IPS-NIHi7 (cell line): ENCODE results near the gene MYEOV.

Experiments
- DNase-seq: peaks from one replicate; pipeline ENCODE4 v3.0.0; 2012; ENCODE audit warnings: mixed read lengths; ENCODE audit errors: extremely low spot score

The MYEOV gene

DNA sequence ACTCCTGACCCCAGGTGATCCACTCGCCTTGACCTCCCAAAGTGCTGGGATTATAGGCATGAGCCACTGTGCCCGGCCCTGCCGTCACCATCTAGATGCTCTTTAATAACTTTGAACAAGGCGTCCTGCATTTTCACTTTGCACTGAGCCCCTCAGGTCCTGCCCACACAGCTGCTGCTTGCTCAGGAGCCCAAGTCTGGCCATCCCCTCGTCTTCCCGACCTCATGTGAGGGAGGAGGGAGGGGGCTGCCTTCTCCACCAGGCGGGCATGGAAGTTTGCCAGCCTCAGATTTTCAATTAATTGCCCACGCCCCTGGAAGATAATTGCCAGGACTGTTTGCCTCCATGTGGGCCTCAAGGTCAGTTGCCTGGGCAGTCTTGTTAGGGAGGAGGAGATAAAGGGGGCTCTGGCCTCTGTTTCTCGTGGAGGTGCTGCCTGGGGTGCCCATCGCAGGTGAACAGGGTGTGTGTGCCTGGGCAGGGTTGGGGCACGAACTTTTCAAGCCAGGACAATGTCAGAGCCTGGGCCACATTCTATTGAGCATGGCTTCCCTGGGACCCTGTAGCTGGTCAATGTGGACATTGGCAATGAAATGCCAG lies 27.9 kb upstream of the MYEOV start:
- no peak for DNase-seq

DNA sequence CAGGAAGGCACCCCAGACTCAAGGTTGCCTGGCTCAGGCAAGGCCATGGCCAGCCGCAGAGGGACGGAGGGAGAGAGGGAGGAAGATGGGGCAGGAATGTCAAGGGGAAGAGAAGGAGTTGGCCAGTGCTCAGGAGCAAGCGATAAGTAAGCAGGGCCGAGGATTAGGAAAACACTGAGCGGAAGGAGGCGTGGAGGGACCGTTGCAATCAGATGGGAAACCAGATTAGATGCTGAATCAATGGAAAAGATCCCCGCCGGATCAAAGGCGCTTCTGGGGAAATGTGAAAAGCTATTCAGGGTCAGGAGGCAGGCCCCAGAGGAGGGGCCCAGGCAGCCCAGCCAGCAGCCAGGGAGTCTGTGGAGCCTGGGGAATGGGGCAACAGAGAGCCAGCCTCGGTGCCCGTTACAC lies 26.6 kb upstream of the MYEOV start:
- no peak for DNase-seq

DNA sequence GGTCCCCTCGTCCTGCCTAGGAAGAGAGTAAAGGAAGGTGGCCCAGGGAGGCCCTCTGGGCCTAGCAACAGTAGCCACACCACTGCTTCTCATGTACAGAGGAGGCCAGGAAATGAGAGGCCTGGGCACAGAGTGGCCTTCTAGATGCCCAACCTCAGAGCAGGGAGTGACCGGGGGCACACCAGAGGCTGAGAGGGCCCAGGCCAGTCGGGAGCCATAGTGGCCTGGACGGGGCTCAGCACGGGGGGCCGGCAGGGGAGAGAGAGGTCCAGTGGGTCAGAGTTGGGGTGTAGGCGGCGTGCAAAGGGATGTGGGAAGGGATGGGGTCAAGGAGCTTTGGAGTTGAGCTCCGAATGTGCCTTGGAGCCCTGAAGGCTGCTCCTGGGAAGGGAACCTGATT lies 25.0 kb upstream of the MYEOV start:
- DNase-seq = no peak

DNA sequence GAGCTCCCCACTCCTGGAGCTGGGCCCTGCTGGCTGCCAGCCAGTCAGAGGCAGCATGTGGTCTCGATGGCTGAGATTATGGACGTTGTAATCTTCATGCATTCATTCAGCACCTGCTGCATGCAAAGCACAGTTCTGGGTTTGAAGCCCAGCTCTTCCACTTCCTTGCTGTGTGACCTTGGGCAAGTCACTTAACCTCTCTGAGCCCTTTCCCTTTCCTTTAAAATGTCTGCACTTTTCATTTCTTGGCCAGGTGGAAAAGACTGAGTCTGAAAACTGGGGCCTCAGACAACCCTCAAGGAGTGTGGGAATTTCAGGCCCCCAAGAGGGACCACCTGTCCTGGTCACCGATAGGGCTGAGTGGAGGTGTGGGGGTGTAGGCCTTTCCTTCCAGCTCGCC lies 24.6 kb upstream of the MYEOV start:
- no peak for DNase-seq

DNA sequence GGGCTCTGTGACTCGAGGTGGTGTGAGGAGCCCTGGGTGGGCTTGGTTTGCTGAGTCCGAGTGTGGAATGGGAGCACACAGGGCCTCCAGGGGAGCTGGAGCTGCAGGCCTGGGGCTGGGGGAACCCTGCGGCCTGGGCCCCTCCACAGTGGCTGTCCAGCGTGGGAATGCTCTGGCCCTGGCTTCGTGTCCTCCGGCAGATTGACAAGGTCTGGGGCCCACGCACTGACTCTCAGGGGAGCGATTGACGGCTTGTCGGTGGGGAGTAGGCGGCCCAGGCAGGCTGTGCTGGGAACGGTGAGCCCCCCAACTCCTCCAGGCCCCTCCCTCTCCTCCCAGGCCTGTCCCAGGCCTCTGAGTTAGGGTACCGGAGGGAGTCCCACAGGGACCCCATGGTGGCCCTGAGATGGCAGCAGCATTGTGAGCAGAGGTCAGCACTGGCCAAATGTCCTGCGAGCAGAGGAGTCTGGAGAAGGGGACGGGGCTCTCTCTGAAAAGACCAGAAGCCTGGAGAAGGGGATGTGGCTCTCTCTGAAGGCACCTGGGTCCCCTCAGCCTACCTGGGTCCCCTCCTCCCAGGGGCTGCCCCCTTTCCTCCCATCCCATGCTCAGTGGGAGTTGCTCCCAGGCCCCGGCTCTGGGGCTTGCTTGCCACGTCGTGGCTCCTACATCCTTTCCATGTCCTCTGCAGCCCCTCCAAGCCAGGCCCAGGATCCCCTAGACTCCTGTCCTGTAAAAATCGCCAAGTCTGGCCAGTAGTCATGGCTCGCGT lies 23.8 kb upstream of the MYEOV start:
- DNase-seq = no peak

DNA sequence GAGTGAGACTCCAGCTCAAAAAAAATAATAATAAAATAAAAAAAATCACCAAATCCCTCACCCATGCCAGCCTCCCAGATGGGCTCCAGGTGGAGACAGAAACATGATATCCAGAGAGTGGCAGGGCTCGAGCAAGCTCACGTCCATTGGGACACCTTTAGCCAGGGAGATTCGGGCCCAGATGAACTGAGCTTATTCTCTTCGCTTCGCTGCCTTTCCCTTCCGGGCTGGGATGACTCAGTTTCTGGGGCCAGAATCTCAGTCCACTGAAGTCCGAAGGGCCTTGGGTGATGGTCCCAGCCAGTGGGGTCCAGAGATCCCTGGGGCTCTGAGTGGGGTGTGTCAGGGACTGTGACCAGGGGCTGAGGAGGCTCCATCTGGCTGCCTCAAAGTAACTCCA lies 23.0 kb upstream of the MYEOV start:
- DNase-seq = no peak

DNA sequence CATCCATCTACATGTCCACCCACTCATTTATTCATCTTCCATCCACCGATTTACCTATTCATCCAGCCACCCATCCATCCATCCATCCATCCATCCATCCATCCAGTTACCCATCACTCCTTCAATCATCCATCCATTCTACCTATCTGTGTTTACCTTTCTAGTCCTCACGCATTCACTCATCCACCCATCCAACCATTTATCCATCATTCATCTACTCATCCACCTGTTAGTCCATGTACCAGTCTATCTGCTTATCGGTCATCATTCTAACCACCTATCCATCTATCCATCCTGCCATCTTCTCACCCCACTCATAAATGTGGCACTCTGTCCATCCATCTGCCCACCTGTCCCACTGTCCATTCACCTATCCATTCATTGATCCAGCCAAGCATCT lies 21.9 kb upstream of the MYEOV start:
- DNase-seq = no peak

DNA sequence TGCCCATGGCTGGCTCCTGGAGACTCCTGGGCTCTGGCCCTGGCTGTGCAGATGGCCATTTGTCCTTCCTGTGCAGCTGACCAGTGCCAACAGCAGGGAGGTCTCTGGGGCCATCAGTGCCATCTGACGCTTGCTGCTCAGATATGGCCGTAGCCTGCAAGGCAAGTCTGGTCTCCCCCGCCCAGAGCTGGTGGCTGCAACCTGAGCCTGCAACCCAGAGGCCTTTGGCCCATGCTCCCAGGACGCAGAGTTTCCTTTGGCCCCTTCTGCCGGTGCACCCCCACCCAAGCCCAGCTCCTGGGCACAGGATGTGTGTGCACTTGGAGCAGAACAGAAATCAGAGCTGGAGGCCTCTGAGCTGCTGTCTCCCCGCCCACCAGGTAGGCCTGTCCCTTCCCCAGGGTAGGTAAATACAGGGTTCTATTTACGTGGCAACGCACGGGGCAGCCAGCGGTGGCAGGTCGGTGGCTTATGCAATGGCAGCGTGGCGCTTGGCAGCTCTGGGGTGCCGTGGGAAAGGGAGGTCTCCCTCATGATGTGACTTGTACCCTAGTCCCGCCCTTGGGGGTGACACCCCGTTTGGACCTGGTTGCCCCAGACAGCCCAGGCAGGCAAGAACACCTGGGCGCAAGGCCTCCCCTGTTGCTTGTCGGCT lies 21.0 kb upstream of the MYEOV start:
- DNase-seq = no peak

DNA sequence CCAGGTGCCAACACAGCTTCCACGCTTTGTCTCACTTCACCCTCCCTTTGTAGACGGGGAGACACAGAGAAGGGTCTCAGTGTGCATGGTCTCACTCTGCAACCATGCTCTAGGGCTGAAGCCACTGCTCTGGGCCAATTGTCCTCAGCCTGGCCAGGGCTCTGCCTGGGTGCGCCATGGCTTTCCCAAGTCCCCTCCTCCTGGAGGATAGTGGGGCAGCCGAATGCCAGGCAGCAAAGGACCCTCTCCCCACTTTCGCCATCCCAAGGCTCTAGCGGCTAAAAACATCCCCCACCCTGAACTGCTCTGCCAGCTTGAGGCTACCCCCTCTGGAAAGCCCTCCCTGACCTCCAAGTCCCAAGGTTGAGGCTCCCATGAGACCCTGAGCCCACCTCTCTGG lies 20.4 kb upstream of the MYEOV start:
- DNase-seq = no peak

DNA sequence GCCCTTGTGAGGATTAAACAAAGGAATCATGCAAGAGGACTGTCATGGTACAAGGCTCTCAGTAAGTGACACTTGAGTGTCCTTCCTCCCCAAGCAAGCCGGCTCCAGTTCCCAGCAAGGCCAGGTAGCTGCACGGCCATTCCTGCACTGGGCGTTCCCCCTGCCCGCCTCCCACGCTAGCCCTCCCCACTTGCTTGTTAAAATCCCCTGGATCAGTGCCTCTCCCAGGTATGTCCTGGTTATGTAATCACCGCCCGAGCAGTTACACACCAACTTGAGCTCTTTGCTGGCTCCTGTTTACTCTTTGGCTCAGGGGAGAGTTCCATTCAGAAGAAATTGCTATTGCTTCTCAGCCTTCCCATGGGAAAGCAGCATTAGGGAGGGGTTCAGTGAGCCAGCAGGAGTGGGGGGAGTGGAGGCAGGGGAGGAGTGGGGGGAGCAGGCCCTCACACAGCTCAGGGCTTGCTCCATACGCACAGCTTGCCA lies 19.4 kb upstream of the MYEOV start:
- DNase-seq = no peak

DNA sequence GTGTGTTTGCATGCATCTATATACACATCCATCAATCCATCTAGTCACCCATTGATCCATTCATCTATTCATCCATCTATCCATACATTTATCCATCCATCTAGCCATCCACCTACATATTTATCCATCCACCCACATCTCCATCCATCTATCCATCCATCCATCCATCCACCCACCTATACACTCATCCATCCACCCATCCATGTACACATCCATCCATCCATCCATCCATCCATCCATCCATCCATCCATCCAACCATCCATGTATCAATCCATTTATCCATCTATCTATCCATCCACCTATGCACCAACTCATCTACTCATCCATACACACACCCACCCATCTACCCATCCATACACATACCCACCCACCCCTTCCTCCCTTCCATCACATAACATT lies 18.8 kb upstream of the MYEOV start:
- no peak for DNase-seq

DNA sequence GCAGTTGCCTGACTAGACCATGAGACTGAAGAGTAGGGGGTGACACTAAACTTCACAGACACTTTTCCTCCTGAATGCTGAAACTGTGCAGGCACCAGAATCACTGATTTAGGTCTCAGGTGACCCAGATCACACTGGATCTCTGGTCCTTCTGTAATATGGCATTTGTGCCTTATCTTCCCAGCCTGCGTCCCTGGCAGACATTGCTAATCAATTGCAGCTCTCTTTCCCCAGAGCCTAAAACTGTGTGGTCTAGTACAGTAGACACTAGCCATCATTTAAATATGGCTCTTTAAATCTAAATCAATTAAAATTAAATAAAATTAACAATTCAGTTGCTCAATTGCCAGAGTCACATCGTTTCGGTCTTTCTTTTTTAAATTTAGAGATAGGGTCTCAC lies 17.8 kb upstream of the MYEOV start:
- no peak for DNase-seq

DNA sequence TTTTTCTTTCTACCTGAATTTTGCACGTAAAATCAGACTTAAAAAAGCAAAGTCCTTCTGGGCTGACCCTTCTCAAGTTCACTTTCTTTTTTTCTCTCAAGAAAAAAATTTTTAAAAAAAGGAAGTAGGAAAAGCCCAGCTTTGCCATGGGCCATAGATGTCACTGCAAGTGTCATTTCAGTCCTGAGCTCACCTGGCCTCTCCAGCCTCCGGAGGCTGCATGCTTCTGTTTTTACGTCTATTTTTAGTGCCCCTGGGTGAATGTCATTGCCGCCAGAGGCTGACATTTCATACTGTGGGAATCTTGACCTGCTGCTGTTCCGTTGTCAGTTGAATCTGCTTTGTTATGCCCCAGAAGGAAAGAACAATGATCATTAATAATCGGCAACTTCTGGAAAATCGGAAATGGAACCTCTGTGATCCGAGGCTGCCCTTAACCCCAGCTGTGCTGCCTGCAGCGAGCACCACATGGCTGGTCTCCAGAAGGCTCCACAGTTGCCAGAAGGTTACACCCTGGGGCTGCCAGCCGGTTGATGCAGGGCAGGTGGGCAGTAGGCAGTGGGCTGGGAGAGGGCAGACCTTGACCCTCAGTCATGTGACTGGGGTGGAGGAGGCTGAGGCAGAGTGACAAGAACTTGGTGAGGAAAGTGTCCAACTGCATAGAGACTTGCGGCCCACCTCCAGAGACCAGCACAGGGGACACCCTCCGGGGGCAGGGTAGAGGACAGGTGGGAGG lies 16.7 kb upstream of the MYEOV start:
- DNase-seq = no peak

DNA sequence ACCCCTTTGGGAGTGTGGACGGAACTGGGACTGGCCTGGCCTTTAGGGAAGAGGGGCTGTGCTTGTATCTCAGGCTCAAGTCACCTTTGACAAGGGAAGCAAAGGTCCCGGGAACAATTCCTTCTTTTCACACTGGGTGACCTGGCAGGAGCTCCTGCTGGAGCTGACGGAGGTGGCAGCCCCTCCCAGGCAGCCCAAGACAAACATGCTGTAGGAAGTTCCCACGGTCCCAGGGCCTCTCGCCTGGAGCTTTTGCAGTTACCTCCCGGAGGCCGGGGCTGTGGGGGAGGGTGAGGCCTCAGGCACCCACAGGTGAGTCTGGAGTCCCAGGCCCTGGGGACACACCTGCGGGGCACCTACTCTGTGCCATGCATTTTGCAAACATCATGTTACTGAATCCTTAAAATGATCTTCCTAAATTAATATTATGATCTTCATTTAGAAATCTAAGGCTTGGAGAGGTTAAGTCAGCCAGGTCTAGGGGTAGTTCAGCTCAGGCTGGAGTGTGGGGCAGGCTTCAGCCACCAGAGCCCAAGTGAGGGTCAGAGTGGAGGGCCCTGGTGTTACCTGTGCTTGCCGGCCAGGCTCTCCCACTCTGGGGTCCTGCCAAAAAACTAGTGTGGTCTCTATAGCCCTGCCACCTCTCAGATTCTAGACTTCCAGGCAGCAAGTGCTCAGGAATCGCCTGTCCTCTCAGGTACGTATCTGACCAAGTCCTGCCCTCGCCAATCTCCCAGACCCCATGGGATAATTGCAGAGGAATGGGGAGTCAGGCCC lies 15.7 kb upstream of the MYEOV start:
- no peak for DNase-seq

DNA sequence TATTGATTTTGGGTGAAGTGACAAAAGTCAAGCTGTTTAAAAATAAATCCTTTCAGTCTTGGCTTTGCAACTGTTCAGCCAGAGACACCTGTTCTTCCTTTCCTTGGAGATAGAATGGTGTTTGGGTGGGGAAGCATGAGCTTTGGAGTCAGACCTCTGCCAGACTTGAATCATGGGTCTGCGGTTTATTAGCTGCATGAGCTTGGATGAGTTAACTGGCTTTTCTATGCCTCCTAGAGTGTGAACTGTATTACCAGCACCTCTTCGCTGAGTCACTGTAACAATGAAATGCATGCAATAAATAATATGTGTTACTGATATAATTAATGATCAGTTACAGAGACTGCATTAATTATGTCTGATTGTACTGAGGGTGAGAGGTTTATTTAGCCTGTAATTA lies 13.5 kb upstream of the MYEOV start:
- no peak for DNase-seq

DNA sequence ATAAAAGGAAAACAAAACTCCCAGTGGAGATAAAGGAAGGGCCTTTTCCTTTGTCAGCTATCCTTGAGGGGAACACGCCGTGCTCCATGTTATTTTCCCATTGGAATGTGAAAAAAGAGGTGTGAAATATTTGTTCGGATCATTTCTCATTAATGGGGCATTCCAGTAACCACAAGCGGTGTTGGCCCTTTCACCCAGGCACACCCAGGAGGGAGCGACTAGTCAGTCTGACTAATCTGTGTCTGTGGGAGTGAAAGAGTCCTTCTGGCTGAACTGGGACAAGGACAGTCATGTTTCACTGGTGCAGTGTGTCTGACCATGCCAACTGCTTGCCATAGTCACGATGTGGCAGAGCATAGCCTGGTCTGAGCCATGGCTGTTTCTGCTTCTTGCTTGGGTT lies 13.0 kb upstream of the MYEOV start:
- DNase-seq = no peak

DNA sequence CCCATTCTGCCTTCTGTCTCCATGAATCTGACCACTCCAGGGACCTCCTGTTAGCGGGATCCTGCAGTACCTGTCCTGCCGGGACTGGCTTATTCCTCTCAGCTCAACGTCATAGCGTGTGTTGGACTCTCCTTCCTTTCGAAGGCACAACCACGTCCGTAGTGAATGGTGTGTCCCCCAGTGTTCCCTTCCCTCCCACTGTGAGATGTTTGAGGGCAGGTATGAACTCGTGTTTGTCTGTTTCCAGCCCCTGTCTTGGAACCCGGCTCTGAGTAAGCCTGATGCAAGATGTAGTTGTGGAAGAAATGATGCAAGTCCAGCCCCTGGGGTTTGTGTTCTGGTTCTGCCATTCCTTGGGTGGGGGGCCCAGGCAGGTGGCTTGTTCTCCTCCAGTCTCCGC lies 10.5 kb upstream of the MYEOV start:
- DNase-seq = no peak

DNA sequence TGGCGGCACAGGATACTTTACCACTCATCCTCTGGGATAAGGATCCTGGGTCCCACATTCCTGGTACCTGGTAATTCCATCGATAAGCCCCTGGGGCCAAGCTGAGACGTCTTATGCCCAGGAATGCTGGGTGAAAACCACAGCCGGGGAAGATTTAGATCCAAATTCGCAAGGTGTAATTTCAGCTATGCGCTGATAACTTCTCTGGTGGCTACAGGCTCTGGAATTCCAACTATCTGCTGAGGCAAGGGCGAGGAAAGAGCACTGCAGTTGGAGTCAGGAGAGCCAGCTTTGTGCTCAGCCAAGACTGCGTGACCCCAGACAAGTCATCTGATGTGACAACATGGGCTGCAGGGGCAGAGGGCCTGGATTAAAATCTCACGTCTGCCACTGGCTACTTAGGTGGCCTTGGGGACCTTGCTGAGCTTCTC lies 9.9 kb upstream of the MYEOV start:
- DNase-seq = no peak

DNA sequence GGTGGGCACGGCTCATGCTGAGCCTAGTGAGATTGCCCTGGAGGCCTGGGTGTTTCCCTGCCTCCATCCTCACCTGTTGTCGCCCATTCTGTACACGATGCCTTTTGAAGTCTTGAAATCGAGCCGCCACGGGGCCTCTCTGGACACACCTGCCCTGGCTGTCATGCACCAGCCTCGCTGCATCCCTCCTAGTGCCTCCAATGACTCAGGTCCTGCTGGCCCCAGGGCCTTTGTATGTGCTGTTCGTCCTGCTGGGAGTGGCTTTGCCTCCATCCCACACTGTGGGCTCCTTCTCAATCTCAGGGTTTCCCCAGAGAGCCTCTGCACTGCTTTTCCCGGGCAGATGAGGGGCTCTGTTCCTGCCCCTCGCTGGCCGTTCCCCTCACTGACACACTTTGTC lies 8.9 kb upstream of the MYEOV start:
- DNase-seq = no peak

DNA sequence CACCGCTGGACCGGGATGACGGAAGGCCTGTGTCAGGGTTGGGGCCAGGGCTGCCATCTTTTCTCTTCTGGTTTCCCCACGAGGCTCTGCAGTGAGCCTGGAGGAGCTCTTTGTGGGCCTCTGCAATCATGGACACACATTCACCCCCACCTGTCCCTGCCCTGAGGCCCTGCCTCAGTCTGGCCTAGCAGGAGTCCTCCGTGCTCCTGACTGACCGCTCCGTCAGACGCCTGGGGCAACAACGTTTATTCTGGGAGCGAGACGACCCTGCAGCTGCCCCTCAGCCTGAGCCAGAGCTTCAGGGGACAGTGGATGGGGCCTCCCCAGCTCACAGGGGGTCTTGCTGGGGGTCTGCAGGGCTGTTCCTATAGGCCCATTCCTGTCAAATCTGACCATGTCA lies 8.2 kb upstream of the MYEOV start:
- no peak for DNase-seq
